GM21786 (cell line): Measurements from ENCODE around the gene AGRP.

Experiments used
- ATAC-seq: cut with Tn5 transposase; IDR thresholded peaks from one replicate; pipeline ENCODE4 v1.9.1; 2021; ENCODE audit not compliant: unreplicated experiment

The AGRP gene

DNA sequence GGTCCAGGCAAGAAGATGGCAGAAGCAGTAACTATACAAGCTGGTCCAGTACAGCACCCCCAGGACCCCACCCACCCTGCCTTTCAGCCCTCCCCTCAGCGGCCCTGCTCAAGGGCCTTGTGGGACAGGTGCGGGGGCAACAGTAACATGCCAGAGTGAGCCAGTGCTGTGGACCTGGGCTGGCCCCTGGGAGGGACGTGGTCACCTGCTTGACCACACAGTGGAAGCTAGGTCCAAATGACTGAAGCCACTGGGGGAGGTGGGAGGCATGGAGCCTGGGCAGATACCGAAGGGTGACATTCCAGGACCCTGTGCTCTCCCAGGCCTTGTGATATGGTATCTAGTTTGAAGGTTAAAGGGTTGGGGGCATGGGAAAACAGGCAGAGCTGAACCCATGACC, 19.7 kb downstream of the AGRP start:
- ATAC-seq, result no peak

DNA sequence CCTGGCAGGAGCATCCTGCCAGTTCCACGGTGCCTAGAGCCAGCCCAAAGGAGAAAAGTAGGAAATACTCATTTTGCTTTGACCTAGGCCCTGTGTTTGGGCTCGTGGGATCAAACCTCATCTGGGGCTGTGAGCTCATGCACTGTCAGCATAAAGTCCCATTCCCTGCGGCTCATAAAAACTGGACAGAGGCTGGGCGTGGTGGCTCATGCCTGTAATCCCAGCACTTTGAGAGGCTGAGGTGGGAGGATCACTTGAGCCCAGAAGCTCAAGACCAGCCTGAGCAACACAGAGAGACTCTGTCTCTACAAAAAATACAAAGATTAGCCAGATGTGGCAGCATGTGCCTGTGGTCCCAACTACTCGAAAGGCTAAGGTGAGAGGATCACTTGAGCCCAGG, 20.3 kb downstream of the AGRP start:
- ATAC-seq, result no peak

GRCh38 chr16:67462279-67462655, 21.1 kb downstream of the AGRP start:
- no peak for ATAC-seq

- no peak for ATAC-seq
Measured at GRCh38 chr16:67461600-67462278, 21.6 kb downstream of the AGRP start.

GRCh38 chr16:67460961-67461360, 22.4 kb downstream of the AGRP start:
- no peak for ATAC-seq

DNA sequence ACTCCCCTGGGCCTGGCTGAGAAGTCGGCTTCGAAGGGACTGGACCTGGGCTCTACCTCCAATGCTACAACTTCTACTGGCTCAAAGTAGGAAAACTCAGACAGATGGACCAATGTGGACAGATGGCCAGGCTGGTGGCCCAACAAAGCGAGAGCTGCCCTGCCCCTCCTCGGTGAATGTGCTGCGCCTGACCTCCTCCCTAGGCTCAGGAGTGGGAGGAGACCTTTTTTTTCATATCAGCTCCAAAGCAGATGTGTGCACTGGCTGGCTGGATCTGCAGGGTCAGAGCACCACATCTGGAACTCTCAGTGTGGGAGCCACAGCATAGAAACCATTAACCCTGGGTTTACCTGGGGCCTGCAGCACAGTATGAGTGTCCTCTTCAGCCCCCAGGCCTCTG, 23.2 kb downstream of the AGRP start:
- ATAC-seq, result no peak

GRCh38 chr16:67459861-67460150, 23.5 kb downstream of the AGRP start:
- ATAC-seq, result no peak

- ATAC-seq, result no peak
Measured at GRCh38 chr16:67459066-67459860, 24.1 kb downstream of the AGRP start.

DNA sequence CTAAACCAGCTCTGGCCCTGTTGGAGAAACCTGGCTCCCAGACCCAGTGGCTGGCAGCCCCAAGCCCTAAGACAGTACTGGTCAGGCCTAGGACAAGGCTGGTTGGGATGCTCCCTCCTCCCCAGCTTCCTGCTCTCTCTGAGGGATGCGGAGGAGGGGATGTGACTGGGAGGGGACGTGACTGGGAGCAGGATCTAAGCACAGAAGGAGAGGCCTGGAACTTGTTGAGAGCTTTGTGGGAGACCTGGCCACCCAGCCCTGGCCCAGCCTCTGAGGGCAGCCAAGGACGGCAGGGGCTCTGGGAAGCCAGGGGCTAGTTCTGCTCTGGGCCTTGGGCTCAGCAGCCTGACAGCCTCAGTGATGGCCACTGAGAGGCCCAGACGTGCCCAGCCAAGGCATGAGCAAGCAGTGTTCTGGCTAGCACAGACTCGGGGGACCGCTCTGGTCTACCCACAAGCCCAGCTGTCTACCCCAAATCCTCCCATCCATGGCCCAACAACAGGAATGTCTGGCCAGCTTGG, 25.2 kb downstream of the AGRP start:
- no peak for ATAC-seq

GRCh38 chr16:67457611-67458010, 25.7 kb downstream of the AGRP start:
- ATAC-seq, result no peak

- no peak for ATAC-seq
Measured at GRCh38 chr16:67456391-67457081, 26.8 kb downstream of the AGRP start.

- ATAC-seq, result no peak
Measured at GRCh38 chr16:67454852-67455251, 28.5 kb downstream of the AGRP start.

DNA sequence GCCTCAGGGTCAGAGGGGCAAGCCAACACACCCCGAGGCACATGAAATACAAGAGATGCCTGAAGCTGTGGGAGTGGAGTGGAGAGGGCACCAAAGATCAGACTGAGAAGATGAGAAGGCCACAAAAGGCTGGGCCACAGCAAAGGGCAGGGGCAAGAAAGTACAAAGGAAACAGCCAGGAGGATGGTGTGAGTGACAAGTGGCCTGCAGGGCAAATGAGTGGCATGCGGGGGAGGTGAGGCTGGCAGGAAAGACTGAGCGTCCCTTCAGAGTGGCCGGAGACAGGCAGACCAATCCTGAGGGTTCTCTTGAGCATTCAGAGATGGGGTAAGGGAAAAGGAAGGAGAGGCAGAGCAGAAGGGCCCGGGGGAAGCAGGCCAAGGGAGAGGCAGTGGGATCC, 29.2 kb downstream of the AGRP start:
- no peak for ATAC-seq

- ATAC-seq, result no peak
Measured at GRCh38 chr16:67451704-67452435, 31.5 kb downstream of the AGRP start.

DNA sequence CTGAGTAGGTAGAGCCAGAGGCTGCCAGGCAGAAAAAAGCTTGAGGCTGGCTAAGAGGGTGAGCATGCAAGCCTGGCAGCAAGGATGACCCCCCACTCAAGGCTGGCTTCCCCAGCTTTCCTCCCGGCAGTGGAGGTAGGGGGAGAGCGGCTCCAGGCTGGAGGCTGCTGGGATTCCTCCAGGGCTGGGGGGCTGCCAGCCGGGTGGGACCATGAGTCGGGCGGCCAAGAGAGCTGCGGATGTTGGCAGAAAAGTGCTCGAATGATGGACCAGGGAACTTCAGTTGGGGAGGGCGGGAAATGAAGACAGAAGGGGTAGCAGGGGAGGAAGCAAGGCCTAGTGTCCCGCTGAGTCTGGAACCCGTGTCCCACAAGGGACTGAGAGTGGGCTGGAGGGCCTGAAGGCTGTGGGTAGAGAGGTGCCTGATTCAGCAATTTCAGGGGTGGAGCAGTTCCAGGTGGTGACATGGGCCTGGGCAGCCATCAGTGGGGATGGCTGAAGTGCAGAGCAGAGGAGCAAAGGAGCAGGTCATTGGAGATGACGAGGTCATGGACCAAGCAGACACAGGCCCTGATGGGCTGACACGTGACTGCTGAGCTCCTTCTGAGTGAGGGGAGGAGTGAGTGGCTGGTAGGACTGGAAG, 32.2 kb downstream of the AGRP start:
- ATAC-seq, result no peak

GRCh38 chr16:67449739-67450138, 33.6 kb downstream of the AGRP start:
- no peak for ATAC-seq

GRCh38 chr16:67449336-67449735, 34.0 kb downstream of the AGRP start:
- no peak for ATAC-seq

DNA sequence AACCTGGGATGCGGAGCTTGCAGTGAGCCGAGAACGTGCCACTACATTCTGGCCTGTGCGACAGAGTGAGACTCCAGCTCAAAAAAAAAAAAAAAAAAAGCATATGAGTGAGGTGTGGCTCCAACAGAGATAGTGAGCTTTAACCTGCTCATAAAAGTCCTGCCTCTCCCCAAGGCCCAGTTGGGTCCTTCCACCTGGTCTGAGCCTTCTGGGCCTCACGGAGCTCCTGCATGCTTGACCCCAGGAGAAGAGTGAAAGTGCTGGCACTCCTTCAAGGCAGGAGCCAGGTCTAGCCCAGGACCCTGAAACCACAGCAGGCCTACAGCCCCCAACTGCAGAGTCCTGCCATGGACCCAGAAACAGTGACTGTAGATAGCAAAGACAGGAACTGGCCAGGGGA, 34.8 kb downstream of the AGRP start:
- ATAC-seq, result no peak

DNA sequence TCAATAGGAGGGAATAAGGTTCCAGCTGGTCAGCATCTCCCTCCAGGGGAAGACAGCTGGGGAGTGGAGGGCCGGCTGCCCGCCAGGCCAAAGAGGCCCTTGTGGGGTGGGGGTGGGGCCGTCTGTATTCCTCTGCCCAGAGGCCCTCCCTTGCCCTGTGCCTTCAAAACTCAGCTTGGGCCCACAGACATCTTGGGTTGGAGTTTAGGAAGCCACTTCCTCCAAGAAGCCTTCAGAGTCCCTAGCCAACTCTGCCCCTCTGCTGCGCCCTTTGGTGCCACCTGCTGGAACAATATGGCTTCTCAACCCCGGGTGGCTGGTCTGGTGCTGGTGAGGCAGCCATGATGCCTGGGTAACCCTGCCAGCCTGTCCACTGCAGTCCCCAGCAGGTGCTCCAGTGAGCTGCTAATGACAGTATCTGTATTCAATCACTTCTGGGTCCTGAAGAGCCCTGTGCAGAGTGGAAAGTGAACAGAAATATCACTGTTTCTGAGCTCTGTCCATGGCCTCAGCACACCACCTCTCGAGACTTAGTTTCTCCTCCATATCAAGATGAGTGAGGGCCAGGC, 35.8 kb downstream of the AGRP start:
- ATAC-seq, result no peak

DNA sequence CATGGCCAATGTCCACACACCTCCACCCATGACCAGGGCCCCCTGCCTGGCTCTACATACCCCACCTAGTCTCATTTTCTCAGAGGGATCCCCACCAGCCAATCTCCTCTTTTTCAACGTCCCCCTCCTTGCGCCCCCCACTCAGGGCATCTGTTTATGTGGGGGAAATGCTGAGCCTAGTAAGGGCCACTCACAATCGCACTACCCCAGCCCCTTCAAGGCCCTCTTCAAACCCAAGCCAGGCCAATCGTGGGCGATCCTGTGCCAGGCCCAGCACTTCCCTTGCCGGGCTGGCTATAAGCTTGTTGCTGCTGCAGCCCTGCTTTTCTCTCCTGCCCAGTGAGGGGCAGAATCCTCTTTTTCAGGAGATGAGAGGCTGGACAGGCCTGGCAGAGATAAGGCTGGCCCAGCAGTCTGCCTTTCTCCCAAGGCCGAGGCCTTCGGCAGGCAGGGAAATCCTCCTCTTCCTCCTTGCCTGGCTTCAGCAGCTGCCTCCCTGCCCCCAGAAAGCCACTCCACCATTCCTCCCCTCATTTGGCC, 36.3 kb downstream of the AGRP start:
- ATAC-seq, result no peak
